K562 (cell line): ENCODE results near the gene USP37. TPM values are rescaled to one million over a fixed set of nuclear protein-coding genes. Genes with fewer than 3 reads are reported as not detected.

Experiments
- DNMT1 ChIP-seq: fragments of 450-650 bp; IDR thresholded peaks from 2 replicates; pipeline ENCODE4 v1.6.1; 2016; ENCODE audit warnings: antibody characterized with exemption, mild to moderate bottlenecking
- ERF ChIP-seq: fragments of 450-650 bp; formaldehyde crosslinking; IDR thresholded peaks from 2 replicates; pipeline ENCODE4 v1.4.0; 2020; ENCODE audit warnings: mild to moderate bottlenecking, mixed read lengths
- KDM2B ChIP-seq: fragments of 250-450 bp; sonication (Bioruptor Pico); IDR thresholded peaks from 2 replicates; pipeline ENCODE4 v1.8.0; 2021; ENCODE audit warnings: mild to moderate bottlenecking, moderate library complexity
- MNT ChIP-seq, 2 experiments: fragments of 450-650 bp; conservative IDR thresholded peaks; 2 replicates each; pipeline ENCODE4 v1.6.1; 2017; ENCODE audit warnings: mild to moderate bottlenecking in 2 of 2, moderate library complexity in 2 of 2
- PURB ChIP-seq: sonication (generic); formaldehyde crosslinking; IDR thresholded peaks from 2 replicates; pipeline ENCODE4 v1.9.0; 2021; ENCODE audit warnings: low read depth, mild to moderate bottlenecking, missing genetic modification reagents
- RBBP5 ChIP-seq: fragments of 200-600 bp; sonication (generic); IDR thresholded peaks from 2 replicates; pipeline ENCODE4 v1.6.1; 2012; ENCODE audit warnings: borderline replicate concordance, mild to moderate bottlenecking, low read length, control low read depth, inconsistent platforms; ENCODE audit not compliant: insufficient read depth, poor library complexity, severe bottlenecking
- SIRT6 ChIP-seq: IDR thresholded peaks from one replicate; pipeline ENCODE4 v1.6.1; 2012; ENCODE audit warnings: low read depth, mild to moderate bottlenecking, control low read depth, inconsistent platforms, low read length, moderate library complexity
- SMAD2 ChIP-seq: fragments of 150-350 bp; IDR thresholded peaks from 2 replicates; pipeline ENCODE4 v1.6.1; 2014; ENCODE audit warnings: low read depth, mild to moderate bottlenecking, low read length
- SP1 ChIP-seq: sonication (generic); formaldehyde crosslinking; IDR thresholded peaks from 2 replicates; pipeline ENCODE4 v1.8.1; 2022; ENCODE audit warnings: mild to moderate bottlenecking, missing genetic modification reagents
- SPI1 ChIP-seq: IDR thresholded peaks from 2 replicates; pipeline ENCODE4 v1.6.1; 2011; ENCODE audit warnings: low read depth, low read length, control low read depth, borderline replicate concordance
- SRSF7 ChIP-seq: fragments of 200-400 bp; formaldehyde crosslinking; optimal IDR thresholded peaks from 2 replicates; pipeline ENCODE3; 2017; ENCODE audit warnings: mild to moderate bottlenecking, low read depth, low read length
- STAT5A ChIP-seq: IDR thresholded peaks from 2 replicates; pipeline ENCODE4 v1.6.1; 2012; ENCODE audit warnings: low read length, inconsistent platforms, borderline replicate concordance
- TCF3 ChIP-seq: sonication (generic); formaldehyde crosslinking; IDR thresholded peaks from 2 replicates; pipeline ENCODE4 v1.4.0; 2020; ENCODE audit warnings: mild to moderate bottlenecking, missing genetic modification reagents
- TFAM ChIP-seq: fragments of 250-450 bp; sonication (Bioruptor Pico); conservative IDR thresholded peaks from 2 replicates; pipeline ENCODE4 v1.5.0; 2021; ENCODE audit warnings: mild to moderate bottlenecking, moderate library complexity
- TFE3 ChIP-seq: fragments of 450-650 bp; formaldehyde crosslinking; IDR thresholded peaks from 2 replicates; pipeline ENCODE4 v1.4.0; 2020; ENCODE audit warnings: mild to moderate bottlenecking, mixed read lengths
- TGIF2 ChIP-seq: sonication (generic); formaldehyde crosslinking; IDR thresholded peaks from 2 replicates; pipeline ENCODE4 v1.8.1; 2022; ENCODE audit warnings: mild to moderate bottlenecking, missing genetic modification reagents, moderate library complexity
- polyA plus RNA-seq, 8 experiments: library from polyadenylated mRNA; depleted of rRNA in 4 of 8; stranded (reverse) in 5 of 8; unstranded in 3 of 8; fragments of >200 nt; fragmentation: Nextera tagmentation in 2 of 8; fragmentation: Illumina TruSeq in 1 of 8; extraction: Ambion mirVana in 2 of 8; extraction: Trizol in 1 of 8; gene quantifications; 2 replicates each; pipeline versions ENCODE4 v1.2.1 to v1.2.3, GENCODE V29; 2011 to 2014; ENCODE audit warnings: inconsistent platforms in 1 of 8, missing spikeins in 1 of 8
- total RNA-seq, 7 experiments: library from RNA; depleted of rRNA in 6 of 7; stranded (reverse); fragments of >200 nt in 6 of 7; fragmentation: Illumina TruSeq in 2 of 7; extraction: Trizol in 2 of 7; gene quantifications; 2 replicates each; pipeline versions ENCODE4 v1.2.1 to v1.2.3, GENCODE V29; 2011 to 2021; ENCODE audit warnings: low replicate concordance in 1 of 7
- TF ChIP-seq, protein P1 (sequence below): fragments of 200-800 bp; sonication (Bioruptor generic); IDR thresholded peaks from 2 replicates; pipeline ENCODE4 v1.6.1; 2016; ENCODE audit warnings: missing genetic modification characterization, missing compliant biosample characterization

USP37 gene
- total and polyA plus RNA-seq, 9 of the 15 experiments (the other 6 are each of a cell fraction or from before 2014, with no cell fraction given): 2.0 to 14.2 (median 8.5) TPM

GRCh38 chr2:218568190-218569037, at the start of gene USP37, which contains the start of gene CNOT9 (continued):
- TF ChIP-seq SRSF7 (no peak), SIRT6 (no peak), MNT (conservative IDR thresholded peaks at IDR 0.05) (peak; percentile 82 to 88), TFE3 (CRISPR knock-in tag) (no peak), ERF (no peak), KDM2B (CRISPR knock-in tag) (no peak), TCF3 (CRISPR knock-in tag) (no peak), STAT5A (no peak), SPI1 (no peak), DNMT1 (no peak), TFAM (CRISPR knock-in tag) (no peak), PURB (CRISPR knock-in tag) (no peak), TGIF2 (CRISPR knock-in tag) (peak; percentile 16; the same call in 1 of the 2 replicates), SMAD2 (no peak), RBBP5 (peak; percentile 70), SP1 (CRISPR knock-in tag) (peak; percentile 89; the same call in 1 of the 2 replicates)
- TF ChIP-seq, protein P1, sequence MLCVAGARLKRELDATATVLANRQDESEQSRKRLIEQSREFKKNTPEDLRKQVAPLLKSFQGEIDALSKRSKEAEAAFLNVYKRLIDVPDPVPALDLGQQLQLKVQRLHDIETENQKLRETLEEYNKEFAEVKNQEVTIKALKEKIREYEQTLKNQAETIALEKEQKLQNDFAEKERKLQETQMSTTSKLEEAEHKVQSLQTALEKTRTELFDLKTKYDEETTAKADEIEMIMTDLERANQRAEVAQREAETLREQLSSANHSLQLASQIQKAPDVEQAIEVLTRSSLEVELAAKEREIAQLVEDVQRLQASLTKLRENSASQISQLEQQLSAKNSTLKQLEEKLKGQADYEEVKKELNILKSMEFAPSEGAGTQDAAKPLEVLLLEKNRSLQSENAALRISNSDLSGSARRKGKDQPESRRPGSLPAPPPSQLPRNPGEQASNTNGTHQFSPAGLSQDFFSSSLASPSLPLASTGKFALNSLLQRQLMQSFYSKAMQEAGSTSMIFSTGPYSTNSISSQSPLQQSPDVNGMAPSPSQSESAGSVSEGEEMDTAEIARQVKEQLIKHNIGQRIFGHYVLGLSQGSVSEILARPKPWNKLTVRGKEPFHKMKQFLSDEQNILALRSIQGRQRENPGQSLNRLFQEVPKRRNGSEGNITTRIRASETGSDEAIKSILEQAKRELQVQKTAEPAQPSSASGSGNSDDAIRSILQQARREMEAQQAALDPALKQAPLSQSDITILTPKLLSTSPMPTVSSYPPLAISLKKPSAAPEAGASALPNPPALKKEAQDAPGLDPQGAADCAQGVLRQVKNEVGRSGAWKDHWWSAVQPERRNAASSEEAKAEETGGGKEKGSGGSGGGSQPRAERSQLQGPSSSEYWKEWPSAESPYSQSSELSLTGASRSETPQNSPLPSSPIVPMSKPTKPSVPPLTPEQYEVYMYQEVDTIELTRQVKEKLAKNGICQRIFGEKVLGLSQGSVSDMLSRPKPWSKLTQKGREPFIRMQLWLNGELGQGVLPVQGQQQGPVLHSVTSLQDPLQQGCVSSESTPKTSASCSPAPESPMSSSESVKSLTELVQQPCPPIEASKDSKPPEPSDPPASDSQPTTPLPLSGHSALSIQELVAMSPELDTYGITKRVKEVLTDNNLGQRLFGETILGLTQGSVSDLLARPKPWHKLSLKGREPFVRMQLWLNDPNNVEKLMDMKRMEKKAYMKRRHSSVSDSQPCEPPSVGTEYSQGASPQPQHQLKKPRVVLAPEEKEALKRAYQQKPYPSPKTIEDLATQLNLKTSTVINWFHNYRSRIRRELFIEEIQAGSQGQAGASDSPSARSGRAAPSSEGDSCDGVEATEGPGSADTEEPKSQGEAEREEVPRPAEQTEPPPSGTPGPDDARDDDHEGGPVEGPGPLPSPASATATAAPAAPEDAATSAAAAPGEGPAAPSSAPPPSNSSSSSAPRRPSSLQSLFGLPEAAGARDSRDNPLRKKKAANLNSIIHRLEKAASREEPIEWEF: no peak
